Mesothelial cell of epicardium (in vitro differentiated cells): ENCODE measurements around the gene WWC2. TPM values are rescaled to one million over a fixed set of nuclear protein-coding genes. Genes with fewer than 3 reads are reported as not detected.
A peak's percentile ranks its signal among the peaks of the same experiment; 100 is the strongest.

Experiments
- DNase-seq, 2 experiments: peaks; one replicate each; pipeline ENCODE4 v3.0.0; 2021; ENCODE audit warnings: low spot score in 2 of 2; ENCODE audit not compliant: unreplicated experiment in 2 of 2
- H3K27ac Mint-ChIP-seq: 2 replicates; pipeline ENCODE4 v1.8.0; 2021; ENCODE audit warnings: mixed read lengths
- H3K27me3 Mint-ChIP-seq: 2 replicates; pipeline ENCODE4 v1.8.0; 2021; ENCODE audit warnings: low read depth, mixed read lengths
- H3K36me3 Mint-ChIP-seq: 2 replicates; pipeline ENCODE4 v1.8.0; 2021; ENCODE audit warnings: mixed read lengths
- H3K4me1 Mint-ChIP-seq: 2 replicates; pipeline ENCODE4 v1.8.0; 2021; ENCODE audit warnings: mixed read lengths
- H3K4me3 Mint-ChIP-seq: 2 replicates; pipeline ENCODE4 v1.8.0; 2021; ENCODE audit warnings: mild to moderate bottlenecking, moderate library complexity, mixed read lengths
- H3K9me3 Mint-ChIP-seq: 2 replicates; pipeline ENCODE4 v1.8.0; 2021; ENCODE audit warnings: mixed read lengths
- total RNA-seq: library from RNA; stranded (reverse); gene quantifications from 3 replicates; pipeline ENCODE4 v1.2.1, GENCODE V29; 2021
- TF ChIP-seq, protein P1 (sequence below): fragments of 200-600 bp; sonication (generic); IDR thresholded peaks from one replicate; pipeline ENCODE4 v1.5.0; 2021; ENCODE audit warnings: antibody characterized with exemption; ENCODE audit not compliant: unreplicated experiment

The WWC2 gene
- total RNA-seq, 1 donor from 2014 or later: 64.1 TPM

DNA sequence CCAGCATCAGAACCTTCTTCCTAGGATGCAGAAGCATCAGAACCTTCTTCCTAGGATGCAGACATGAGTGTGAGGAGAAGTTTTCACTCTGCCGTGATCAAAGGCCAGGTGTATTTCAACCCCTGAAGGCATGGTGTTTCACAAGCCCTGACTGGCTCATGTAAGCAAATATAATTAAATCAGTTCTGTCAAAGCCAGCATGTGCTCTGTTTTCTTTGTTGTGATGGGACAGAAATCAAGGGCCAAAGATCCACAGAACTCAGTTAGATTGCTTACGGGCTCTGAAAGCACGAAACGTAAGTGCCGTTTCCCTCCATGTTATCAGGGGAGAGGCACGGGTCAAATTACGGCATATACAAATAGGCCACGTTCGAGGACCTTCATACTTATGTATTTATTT, 255.2 kb downstream of the WWC2 start:
- TF ChIP-seq, protein P1, sequence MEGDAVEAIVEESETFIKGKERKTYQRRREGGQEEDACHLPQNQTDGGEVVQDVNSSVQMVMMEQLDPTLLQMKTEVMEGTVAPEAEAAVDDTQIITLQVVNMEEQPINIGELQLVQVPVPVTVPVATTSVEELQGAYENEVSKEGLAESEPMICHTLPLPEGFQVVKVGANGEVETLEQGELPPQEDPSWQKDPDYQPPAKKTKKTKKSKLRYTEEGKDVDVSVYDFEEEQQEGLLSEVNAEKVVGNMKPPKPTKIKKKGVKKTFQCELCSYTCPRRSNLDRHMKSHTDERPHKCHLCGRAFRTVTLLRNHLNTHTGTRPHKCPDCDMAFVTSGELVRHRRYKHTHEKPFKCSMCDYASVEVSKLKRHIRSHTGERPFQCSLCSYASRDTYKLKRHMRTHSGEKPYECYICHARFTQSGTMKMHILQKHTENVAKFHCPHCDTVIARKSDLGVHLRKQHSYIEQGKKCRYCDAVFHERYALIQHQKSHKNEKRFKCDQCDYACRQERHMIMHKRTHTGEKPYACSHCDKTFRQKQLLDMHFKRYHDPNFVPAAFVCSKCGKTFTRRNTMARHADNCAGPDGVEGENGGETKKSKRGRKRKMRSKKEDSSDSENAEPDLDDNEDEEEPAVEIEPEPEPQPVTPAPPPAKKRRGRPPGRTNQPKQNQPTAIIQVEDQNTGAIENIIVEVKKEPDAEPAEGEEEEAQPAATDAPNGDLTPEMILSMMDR: no peak
- Mint-ChIP-seq H3K36me3 (no peaks in the 10 kb centered on the region), H3K4me1 (peaks cover 29% of the 10 kb centered on the region), H3K9me3 (no peaks in the 10 kb centered on the region), H3K27ac (peak overlapping the region; percentile 59), H3K4me3 (no peak overlapping the region), H3K27me3 (no peaks in the 10 kb centered on the region)
- no peak for DNase-seq

DNA sequence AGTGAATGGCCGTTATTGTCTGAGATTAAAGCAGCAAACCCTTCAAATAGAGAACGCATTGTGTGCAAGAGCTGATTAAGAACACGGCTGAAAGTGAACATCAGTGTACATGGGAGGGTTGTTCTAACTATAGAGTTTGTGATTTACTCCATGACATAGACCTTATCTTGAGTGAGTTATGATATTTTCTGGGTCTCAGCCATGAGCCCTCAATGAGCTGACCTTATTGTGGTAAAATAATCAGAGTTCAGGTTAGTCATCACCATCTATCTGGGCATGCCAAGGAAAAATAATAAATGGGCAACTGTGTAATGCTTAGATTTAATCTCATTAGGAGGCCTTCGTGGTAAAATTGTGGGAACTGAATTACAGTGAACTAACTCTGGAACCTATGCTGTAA, 256.3 kb downstream of the WWC2 start:
- H3K4me3 Mint-ChIP-seq: no peak overlapping the region
- TF ChIP-seq, protein P1: no peak
- no peaks in the 10 kb centered on the region for H3K9me3 Mint-ChIP-seq
- H3K4me1 Mint-ChIP-seq: peaks cover 33% of the 10 kb centered on the region
- no peak for DNase-seq
- no peaks in the 10 kb centered on the region for H3K27me3 Mint-ChIP-seq
- peak overlapping the region; percentile 65 for H3K27ac Mint-ChIP-seq
- H3K36me3 Mint-ChIP-seq: no peaks in the 10 kb centered on the region

DNA sequence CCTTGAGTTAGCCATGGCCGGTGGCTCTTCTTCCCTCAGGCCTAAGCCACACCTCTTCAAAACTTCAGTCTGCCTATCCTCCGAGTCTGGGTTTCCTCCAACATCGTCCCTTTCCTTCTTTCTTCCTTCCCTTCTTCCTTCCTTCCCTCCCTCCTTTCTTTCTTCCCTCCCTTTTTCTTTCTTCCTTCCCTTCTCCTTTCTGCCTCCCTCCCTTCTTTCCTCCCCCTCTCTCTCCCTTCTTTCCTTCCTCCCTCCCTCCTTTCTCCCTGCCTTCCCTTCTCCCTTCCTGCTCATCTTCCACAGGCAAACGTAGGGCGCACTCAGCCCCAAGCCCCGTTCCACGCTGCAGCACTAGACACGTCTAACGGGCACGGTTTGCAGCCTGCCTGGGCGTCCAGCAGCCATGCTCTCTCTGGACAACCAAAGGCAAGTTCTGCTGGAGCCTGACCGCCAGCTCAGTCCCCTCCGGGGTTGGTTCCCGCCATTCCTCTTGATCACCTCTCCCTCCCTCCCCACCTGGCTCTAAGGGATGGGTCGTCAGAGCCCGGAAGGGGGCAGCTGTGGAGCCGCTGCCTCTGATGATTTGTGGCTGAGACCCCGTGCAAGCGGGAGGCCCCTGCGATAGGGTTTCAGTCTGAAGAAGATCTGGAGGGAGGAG, 257.2 kb downstream of the WWC2 start:
- Mint-ChIP-seq H3K27ac (peak overlapping the region; percentile 65), H3K9me3 (no peaks in the 10 kb centered on the region), H3K36me3 (no peaks in the 10 kb centered on the region), H3K4me1 (peaks cover 34% of the 10 kb centered on the region), H3K4me3 (no peak overlapping the region), H3K27me3 (no peaks in the 10 kb centered on the region)
- no peak for DNase-seq
- TF ChIP-seq, protein P1: no peak

DNA sequence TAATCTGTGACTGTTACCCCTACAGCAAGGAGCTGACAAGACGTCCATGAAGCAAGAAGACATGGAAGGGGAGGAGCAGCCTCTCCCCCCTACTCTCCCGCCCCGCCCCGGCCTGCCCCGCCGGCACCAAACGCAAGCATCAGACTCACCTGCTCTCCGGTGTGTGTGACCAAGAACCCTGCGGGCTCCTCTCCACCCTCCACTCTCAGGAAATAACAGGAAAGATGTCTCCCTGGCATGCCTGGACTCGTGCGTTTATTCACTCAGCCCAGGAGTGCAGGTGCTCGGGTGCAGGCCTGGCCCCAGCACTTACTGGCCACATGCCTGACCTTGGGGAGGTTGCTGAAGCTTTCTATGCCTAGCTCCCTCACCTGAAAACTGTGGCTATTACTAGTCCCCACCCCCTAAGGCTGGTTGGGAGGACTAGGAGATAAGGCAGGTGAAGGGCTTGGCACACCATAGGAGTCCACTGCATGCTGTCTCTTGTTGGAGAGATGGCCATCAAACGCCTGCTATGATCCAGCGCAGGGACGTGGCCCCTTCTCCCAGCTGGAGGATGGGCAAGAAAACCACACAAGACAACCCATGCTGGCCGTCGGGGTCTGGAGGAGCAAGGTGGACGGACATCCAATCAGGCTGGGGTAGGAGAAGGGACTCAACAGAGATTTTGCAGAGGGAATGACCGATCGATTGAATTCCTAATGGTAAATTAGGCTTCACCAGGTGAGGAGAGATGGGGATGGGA, 258.0 kb downstream of the WWC2 start:
- TF ChIP-seq, protein P1: no peak
- H3K27me3 Mint-ChIP-seq: no peaks in the 10 kb centered on the region

DNA sequence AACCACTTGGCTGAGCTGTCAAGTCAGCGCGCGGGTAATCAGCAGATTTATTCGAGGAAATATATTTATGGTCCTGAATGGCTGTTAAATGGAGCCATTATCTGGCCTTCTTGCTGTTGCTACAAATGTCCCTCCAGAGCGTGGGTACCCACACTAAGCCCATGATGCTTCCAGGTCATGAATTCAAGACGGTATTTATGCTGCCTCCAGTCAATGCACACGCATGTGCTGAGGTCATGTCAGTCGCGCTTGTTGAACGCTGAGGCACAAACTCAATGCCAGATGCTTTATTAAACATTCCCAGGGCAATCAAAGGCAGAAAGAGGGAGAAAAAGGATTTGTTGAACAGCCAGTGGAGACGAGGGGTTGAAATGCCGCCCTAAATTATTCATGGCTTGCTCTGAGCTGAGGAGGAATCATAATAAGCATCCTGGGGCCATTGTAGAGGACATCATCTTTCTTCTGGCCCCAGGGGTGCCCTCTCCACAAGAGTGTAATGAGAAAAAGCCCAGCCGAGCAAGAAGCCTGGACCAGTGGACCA, 259.2 kb downstream of the WWC2 start:
- Mint-ChIP-seq H3K9me3 (no peaks in the 10 kb centered on the region), H3K4me1 (peaks cover 35% of the 10 kb centered on the region), H3K27ac (no peak overlapping the region), H3K36me3 (no peaks in the 10 kb centered on the region), H3K4me3 (no peak overlapping the region), H3K27me3 (no peaks in the 10 kb centered on the region)
- DNase-seq: no peak
- TF ChIP-seq, protein P1: no peak

More for the DNA sequence above, 258.0 kb downstream of the WWC2 start:
- Mint-ChIP-seq H3K9me3 (no peaks in the 10 kb centered on the region), H3K36me3 (no peaks in the 10 kb centered on the region), H3K27ac (peak overlapping the region; percentile 65), H3K4me1 (peaks cover 33% of the 10 kb centered on the region), H3K4me3 (no peak overlapping the region)
- no peak for DNase-seq
